Pulmonary artery endothelial cell (primary cell): ENCODE measurements around the gene SSBP3. TPM values are rescaled to one million over a fixed set of nuclear protein-coding genes. Genes with fewer than 3 reads are reported as not detected.
A peak's percentile ranks its signal among the peaks of the same experiment; 100 is the strongest.
"Not testable (repeated sequence)": the region's sequence is repeated elsewhere in the genome, so short reads cannot be mapped to it uniquely, and the experiment has no call there.

Experiments used
- DNase-seq: peaks from one replicate; pipeline ENCODE4 v3.0.0-alpha.2; 2011; ENCODE audit warnings: low read depth, low spot score
- total RNA-seq: library from RNA; depleted of rRNA; stranded (reverse); fragments of >200 nt; gene quantifications from 2 replicates; pipeline ENCODE4 v1.2.3, GENCODE V29; 2014

Gene SSBP3
- total RNA-seq, 1 donor from 2014 or later: 12.1 TPM

DNA sequence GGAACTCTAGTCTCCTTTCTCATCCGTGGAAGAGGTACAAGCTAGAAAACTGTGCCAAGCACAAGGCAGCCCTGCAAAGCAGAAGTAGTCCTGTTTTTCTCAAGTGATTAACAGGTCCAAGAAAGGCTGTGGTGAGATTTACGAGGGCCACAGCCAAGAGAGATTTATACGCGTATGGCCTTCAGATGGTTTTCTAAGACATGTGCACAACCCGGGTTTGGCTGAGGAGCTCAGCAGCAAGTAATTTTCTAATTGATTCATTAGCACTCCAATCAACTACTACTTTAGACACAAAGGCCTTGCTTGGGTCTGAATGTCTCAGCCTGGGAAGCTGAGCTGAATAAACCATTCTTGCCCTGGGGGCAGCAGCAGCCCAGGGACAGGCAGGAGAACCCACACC is 55.8 kb downstream of the SSBP3 start:
- DNase-seq: no peak

DNA sequence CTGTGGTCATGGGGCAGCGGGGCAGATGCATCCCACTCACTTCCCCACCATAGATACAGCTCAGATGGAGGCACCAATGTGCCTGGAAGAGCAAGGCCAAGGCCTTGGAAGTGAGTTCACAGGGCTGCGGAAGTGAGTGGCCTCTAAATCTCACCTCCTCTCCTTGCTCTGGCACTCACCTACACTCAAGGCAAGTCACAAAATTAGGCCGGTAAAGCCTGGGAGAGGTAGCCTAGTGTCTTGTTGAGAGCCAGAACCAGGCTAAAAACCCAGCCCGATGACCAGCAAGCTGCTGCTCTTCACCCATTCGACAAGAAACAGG is 57.5 kb downstream of the SSBP3 start:
- no peak for DNase-seq

DNA sequence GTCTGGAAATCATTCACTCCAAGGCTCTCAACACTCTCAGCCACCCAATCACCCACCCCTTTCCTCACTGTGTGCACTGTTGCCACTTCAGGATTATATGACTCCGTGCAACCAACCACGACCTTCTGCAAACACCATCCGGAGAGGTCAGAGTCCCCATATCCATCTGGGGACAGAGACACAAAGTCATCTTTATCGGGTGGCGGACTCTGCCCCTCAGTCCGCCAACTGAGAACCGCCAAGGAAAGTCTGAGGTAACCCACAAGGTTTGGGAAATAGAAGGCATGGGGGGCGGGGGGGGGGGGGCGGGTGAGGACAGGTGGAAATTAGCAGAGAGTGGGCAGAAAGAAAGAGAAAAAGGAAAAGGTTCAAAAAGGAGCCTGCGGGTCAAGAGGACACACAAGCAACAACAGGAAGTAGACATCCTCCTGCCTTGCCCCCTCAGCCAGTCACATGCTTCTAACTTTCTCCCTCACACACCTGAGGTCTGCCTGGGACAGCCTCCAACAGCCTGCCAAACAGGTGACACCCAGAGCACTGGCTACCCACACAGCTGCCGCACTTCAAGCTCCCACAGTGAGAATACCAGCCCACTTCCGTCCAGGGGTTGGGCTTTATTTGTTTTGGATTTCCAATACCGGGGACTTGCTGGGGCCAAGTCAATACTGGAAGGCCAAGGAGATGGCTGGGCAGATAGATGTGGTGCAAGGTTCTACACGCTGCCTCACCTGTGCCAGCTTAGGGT is 58.1 kb downstream of the SSBP3 start:
- no peak for DNase-seq

DNA sequence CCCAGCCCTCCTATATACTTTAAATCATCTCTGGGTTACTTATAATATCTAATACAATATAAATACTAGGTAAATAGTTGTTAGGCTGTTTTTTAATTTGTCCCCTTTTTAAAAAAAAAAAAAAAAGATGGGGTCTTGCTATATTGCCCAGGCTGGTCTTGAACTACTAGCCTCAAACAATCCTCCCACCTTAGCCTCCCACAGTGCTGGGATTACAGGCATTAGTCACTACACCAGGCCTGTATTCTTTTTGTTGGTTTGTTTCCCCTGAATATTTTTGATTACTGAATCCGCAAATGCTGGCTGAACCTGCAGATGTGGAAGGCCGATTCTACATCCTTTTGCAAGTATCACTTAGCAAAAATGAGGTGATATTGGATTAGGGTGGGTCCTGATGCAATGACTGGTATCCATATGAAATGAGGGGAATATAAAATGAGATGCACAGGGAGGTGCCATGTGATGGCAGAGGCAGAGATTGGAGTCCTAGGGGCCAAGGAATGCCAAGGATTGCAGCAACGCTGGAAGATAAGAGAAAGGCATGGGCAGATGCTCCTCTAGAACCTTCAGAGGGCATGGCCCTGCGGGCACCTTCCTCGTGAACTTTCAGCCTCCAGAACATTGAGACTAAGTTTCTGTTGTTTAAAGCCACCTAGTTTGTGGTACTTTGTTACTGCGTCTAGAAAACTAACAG is 58.8 kb downstream of the SSBP3 start:
- no peak for DNase-seq

DNA sequence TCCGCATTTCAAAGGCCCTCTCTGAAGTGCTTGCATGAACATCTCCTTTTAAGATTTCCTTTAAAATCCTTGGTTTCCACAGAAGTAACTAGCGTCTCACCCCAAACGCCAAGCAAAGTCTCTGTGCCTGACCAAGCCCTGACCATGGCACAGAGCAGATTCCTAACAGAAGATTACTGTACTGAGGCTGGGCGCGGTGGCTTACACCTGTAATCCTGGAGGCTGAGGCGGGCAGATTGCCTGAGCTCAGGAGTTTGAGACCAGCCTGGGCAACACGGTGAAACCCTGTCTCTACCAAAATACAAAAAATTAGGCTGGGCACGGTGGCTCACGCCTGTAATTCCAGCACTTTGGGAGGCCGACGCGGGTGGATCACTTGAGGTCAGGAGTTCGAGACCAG is 60.6 kb downstream of the SSBP3 start:
- DNase-seq: not testable (repeated sequence)

DNA sequence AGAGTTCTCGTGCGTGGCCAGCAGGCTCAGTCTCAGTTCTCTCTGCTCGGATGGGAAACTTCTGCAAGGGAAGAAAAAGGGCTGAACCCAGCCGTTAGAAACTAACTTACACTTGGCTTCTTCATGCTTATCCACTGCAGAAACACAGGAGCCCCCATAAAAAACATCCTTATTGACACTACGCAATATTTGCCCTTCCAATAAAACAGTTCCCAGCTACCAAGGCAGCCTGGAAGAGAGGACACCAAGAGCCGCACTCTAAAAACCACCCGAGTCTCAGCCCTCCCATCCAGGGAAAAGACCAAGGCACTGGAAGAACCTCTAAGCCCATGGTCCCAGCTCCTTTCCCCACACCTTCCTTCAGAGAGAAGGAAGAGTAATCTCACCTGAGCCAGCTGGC is 61.1 kb downstream of the SSBP3 start:
- DNase-seq: no peak

DNA sequence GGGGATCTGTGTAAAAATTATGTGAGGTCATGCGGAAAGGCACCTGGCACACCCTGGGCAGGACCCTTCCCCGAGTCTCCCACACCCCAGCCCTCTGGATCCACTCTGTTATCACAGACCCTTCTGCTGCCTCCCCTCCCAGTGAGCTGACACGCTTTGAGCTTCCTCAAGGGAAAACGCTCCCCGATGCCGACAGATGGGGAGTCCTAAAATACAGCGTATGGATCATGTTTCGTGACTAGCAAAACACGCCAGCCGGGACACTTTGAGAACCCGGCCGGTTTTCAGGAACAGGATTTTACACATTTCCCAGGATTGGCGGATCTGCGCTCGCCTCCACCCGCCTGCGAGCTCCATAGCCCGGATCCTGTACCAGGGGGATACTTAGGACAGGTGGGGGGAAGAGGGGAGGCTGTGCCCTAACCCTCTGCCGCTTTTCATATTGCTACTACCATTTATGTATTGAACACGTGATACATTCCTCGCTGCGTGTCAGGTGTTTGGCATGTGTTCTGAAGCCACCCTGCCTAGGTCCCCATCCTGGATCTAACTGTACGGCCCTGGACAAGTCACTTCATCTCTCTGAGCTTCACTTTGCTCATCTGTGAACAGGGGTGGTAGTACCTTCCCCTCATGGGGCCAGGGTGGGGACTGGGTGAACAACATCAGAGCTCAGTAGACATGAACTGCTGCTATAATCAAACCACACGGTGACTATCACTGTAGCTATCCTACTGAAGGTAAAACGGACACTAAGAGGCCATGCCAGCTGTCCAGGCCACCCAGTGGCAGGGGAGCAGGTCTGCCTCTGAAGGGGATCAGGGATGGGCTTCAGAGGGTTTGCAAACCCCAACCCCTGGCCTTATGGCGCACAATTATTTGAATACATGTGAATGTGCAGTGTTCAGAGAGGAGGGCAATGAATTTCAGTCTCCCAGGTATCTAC is 63.2 kb downstream of the SSBP3 start:
- DNase-seq: no peak

DNA sequence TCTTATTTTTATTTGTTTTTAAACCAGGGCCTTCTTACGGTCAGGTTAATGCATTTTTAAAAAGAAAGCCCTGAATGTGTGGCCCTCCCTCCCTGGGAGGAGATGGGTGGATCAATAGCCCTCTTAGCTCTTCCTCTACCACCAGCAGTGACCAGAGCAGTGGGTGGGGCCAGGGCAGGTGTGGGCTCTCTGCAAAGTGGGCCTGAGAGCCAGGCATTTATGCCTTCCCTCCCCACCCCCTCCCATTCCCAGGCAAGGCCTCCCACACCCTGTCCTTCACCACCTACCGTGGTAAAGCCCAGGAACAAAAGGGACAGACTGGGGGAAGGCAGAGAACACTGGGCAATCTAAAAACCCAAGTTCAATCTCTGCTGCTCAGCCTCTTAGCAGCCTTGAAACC is 63.9 kb downstream of the SSBP3 start:
- DNase-seq: no peak

DNA sequence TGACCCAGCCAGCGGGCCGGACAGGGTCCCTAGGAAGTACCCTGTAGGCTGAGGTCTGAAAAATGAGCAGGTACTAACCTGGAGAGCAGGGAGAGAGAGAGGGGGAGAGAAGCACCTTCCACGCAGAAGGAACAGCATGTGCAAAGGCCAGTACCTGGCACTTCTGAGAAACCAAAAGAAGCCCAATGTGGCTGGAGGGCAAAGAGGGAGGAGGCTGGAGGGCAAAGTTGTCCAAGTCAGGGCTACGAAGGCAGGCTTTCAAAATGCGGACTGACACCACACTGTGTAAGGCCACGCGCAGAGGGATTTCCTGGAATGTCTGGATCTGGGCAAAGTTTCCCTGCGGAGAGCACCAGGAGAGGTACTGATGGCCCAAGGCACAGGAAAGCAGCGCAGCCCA is 64.4 kb downstream of the SSBP3 start:
- DNase-seq: no peak

DNA sequence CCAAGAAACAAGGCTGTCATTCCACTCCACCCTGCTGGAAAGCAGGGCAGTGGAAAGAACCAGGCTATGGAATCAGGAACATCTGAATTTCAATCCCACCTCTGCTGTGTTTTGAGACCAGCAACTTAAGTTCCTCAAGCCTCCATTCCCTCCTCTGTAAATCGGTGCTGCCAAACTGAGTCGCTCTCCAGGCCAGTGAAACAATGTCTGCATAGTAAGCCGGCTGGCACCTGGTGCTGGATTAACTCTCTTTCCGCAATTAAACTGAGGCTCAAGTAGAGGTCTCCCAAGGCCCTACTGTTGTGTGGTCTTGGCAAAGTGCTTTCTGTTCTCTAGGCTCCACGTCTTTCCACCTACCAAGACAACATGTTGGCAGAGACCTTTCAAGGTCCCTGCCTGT is 65.3 kb downstream of the SSBP3 start:
- DNase-seq: no peak

DNA sequence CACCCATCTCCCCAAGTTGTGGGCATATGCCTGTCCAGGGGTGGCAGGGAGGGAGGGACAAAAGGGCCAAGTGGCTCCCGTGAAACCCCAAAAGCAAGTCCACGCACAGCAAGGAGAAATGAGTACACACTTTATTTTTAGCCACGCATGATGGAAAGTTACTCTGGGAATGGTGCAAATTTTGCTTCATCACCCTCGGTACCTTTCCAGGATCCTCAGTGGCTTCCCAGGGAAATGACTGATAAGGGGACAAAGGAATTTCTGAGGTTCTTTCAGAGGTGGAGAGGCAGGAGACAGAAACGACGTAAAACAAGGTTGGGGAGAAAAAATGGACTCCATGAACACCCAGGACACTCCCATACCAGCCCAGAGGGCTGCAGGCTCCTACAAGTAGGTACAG is 65.8 kb downstream of the SSBP3 start:
- no peak for DNase-seq

DNA sequence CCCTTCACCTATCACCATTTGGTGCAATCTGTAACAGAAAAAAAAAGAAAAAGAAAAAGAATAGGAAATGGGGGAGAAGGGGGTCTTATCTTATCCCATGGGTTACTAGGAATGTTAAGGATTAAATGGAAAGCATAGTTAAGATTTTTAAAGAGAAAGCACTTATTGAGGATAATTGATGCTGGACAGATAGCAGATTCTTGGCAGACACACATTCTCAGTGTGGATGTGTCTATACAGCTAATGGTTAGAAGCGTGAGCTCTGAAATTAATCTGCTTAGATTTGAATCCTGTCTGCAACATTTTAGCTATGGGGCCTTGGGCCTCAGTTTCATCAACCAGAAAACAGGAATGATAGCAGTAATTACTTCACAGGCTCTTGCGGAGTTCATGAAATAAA is 67.1 kb downstream of the SSBP3 start:
- no peak for DNase-seq

DNA sequence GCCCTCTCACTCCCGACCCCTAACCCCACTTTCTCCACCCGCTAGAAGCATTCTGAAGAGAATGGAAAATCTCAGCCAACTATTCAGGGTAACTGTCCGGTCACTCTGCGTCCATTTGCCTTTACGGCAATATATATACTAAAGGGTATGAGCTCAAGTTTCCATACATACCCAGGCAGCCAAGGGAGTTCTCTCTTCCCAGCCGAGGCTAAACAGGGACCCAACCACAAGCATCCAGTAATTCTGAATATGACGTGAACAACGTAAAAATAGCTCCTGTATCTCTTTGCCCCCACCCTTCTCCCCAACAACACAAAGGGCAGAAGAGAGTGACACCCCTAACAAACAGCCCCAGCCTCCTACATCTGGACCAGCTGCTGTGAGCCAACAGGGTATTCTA is 67.7 kb downstream of the SSBP3 start:
- DNase-seq: no peak

DNA sequence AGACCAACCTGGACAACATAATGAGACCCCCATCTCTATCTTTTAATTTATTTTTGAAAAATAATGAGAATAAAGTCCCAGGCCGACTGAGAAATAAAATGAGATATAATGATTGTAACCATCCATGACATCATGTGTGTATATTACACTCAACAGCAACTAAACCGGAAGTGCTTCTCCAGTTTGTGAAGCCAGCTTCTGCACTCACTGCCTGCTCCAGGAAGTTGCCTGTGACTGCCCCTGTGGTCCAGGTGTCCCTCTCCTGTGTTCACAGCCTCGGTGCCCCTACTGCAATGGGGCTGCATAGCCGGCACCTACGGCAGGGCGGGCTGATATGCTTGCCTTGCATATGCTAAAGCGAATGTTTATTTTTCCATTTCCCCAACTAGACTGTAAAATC is 68.3 kb downstream of the SSBP3 start:
- peak; percentile 13 for DNase-seq

DNA sequence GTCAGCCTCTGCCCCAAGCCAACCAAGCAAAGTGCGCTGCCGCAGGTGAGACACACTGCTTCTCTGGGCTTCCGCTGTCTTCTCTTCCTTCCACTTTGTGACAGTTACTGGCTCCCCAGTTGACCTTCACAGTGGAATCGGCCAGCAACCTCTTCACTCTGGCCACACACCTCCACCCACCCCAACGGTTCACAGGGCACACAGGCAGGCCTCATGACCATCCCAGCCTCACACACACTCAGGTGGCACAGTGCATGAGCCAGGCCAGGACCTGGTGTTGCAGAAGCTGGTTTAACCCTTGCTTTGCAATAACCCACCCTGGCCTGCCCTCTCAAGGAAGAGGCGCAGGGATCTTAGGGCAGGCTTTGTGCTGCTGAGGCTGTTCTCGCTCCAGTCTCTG is 69.2 kb downstream of the SSBP3 start:
- DNase-seq: no peak

DNA sequence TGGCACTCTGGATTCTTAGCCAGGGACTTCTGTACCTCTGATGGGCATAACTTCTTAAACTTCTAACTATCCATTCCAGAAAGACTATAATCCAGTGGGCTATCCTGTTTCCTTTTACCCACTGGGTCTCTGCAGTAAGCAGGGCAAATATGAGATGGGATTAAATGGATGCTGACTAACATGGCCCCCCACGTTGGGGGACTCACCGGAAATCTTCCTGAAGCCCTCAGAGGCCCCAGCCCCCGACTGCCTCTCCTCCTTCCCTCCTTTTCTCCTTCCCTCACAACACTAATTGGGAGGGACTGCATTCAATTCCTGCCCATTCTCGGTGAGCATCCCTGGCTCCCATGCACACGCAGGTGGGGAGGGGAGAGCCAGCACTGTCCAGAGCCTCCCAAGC is 70.1 kb downstream of the SSBP3 start:
- DNase-seq: no peak

DNA sequence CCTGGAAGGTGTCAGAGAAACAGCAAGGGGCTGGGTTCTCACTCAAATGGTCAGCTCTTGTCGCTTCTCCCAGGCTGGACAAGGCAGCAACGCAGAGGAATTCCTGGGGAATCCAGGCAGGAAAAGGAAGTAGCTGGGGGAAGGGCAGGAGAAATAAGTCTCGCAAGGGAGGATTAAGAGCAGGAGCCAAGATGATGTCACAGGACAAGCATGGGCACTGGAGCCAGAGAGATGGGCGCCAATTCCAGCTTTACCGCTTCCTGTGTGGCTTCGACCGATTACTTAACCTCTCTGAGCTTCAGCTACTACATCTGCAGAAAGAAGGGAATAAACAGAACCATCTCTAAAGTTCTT is 70.5 kb downstream of the SSBP3 start:
- peak; percentile 79 for DNase-seq

DNA sequence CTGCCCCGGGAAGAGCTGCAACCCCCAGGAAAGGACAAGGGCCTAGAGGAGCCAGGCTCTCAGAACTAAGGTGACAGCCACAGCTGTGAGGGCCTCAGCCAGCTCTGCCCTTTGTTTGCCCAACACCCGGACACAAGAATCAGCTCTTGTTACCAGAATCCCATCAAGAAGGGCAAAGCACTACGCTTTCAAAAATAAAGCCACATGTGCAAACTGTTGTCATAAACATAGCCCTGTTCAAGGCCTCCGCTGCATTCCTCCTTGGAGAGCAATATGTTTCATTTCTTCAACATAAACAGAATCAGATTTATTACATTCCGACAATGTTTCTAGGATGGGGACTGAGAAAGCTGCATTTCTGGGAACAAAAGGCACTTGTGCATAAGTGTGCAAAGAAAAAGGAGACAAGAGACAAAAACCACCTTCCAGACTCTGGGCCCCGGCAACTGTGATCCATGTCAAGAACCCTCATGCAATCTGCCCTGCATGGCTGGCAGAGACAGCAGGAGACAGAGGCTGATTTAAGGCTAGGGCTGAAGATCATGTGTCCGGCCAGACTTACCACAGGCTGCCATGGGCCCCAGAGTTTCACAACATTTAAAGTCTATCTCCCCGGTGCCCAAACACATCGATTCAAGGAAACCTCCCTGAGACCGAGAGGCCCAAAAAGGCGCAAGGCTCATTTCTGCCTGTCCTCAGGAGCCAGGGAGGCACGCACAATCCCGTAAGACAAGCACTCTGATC is 71.0 kb downstream of the SSBP3 start:
- DNase-seq: no peak

DNA sequence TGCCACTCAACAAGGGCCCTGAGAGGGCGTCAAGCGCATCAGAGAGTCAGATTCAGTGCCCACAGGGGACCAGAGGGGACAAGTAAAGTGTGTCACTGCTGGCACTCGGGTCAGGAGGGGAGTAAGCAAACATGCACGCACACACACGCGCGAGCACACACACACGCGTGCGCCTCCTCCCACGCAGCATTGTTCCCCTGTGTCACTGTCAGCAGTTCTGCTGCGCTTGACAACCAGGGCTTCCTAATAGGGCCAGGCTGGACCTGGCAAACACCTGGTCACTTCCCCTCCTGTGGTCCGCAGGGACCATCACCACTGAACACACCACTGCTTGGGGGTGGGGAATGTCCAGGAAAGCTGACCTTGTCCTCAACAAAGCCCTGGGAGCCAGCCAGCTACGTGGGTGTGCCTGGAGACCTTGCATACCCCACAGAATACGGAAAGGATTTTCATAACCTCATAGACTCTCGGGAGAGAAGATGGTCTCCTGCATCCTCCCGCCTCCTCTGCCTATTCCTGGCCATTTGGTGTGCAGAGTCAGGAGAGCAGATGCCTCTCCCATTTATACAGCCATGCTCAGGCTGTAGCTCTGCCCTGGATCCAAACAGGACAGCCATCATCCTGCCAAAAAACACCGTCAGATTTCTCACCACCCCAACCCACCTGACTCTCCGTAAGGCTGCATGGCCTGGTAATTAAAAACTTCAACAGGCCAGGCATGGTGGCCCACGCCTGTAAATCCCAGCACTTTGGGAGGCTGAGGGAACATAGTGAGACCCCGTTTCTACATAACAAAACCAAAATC is 73.2 kb downstream of the SSBP3 start:
- no peak for DNase-seq

DNA sequence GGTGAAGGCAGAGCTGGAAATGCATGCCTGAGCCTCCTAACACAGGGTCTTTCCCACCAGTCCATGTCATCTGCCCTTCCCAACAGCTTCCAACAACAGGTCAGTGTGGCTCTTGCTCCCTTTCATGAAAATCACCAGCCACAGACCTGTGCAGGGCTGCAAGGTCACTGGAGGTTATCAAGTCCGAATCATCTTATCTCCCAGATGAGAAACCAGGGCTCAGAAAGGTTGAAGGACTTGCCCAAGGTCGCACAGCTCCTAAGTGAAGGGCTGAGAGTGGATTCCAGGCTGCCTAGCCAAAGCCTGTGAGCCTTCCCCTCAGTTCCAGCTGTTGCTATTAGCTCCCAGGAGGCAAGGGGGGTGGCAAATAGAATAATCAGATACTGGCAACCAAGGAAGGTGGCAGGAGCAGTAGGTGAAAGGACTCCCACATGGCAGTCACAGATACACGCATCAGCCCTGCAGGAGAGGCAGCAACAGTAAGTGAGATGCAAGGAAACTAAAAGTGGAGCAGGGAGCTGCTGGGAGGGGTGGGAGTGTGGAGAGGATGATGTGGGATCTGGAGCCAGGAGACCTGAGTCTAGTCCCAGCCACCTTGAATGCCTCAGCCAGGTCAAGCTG is 74.2 kb downstream of the SSBP3 start:
- DNase-seq: no peak
